GM18909 (cell line): ENCODE data around the gene ACVRL1.
"Not testable (repeated sequence)": the region's sequence is repeated elsewhere in the genome, so short reads cannot be mapped to it uniquely, and the experiment has no call there.

ENCODE experiments used
- ATAC-seq: cut with Tn5 transposase; IDR thresholded peaks from one replicate; pipeline ENCODE4 v1.9.1; 2021; ENCODE audit warnings: mild to moderate bottlenecking; ENCODE audit not compliant: unreplicated experiment, poor library complexity

The ACVRL1 gene

GRCh38 chr12:51873251-51873994 lies 33.9 kb upstream of the ACVRL1 start:
- no peak for ATAC-seq

- ATAC-seq: no peak
Observed at GRCh38 chr12:51874000-51874399, 33.3 kb upstream of the ACVRL1 start.

GRCh38 chr12:51874486-51874885 lies 32.8 kb upstream of the ACVRL1 start:
- ATAC-seq: no peak

- ATAC-seq: no peak
Observed at GRCh38 chr12:51879102-51879501, 28.2 kb upstream of the ACVRL1 start.

GRCh38 chr12:51883295-51883694 lies 24.0 kb upstream of the ACVRL1 start:
- no peak for ATAC-seq

DNA sequence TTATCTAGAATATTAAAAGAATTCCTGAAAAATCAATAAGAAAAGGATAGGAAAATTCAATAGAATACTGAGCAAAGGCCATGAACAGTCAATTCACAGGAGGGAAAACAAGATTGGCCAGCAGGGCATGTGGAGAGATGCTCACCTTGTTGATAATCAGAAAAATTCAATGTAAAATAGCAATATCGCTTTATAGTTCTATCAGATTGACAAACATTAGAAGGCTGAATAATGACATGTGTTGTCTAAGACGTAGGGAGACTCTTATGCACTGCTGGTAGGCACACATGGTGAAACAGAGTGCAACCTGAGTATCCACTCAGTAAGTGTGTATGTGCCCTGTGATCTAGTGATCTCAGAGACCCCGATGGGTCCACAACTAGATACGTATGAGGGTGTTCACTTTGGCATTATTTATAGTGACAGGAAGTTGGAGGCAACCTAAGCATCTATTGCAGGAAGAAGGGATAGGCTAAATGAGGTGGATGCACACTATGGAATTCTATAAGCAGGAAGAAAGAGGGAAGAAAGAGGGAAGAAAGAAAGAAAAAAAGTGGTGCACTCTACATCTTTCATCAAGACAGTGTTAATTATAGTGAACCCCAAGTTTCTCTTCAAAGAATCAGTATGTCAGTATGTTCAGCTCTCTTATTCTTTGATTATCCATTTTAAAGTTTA lies 23.2 kb upstream of the ACVRL1 start:
- no peak for ATAC-seq

GRCh38 chr12:51884676-51885229 lies 22.6 kb upstream of the ACVRL1 start:
- no peak for ATAC-seq

DNA sequence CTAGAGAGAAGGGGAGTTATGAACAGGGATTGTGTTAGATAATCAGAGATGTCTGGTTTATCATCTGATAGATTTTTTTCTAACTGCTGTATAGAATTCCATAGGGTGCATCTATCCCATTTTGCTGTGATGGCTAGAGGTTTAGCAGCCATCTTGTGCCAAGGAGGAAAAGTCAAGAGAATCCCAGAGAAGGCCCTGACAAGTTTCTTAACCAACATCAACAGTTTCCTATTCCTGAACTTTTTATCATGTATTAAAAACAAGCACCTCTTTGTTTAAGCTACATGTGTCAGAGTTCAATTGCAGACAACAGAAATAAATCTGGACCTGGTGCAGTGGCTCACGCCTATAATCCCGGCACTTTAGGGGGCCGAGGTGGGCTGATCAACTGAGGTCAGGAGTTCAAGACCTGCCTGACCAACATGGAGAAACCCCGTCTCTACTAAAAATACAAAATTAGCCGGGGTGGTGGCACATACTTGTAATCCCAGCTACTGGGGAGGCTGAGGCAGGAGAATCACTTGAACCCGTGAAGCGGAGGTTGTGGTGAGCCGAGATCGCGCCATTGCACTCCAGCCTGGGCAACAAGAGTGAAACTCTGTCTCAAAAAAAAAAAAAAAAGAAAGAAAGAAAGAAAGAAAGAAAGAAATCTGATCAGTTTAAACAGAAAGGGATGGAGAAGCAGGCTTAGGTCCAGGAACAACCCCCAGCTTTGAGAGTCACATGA lies 21.8 kb upstream of the ACVRL1 start:
- not testable (repeated sequence) for ATAC-seq

DNA sequence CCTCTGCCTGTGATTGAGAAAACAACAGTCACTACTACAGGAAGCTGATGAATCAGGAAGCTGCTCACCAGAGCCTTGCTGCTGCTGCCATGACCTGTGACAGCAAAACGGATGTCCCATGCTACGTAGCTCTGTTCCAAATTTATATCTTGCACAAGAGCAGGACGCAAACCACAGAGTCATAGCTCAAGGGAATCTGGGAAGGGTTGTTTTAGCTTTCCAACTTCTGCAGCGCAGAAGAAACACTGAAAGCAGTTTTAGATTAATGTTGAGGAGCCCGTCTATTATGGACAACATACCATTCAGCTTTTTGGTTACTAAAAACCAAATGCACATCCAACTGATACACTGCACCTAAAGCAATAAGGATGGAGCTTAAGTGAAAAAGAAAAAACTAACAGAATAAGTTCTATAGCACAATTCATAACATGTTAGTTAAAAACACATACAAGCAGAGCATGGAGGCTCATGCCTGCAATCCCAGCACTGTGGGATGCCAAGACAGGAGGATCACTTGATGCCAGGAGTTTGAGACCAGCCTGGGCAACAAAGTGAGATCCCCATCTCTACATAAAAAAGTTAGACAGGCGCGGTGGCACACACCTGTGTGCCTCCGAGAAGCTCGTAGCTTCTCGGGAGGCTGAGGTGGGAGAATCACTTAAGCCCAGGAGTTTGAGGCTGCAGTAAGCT lies 21.1 kb upstream of the ACVRL1 start:
- ATAC-seq: no peak

DNA sequence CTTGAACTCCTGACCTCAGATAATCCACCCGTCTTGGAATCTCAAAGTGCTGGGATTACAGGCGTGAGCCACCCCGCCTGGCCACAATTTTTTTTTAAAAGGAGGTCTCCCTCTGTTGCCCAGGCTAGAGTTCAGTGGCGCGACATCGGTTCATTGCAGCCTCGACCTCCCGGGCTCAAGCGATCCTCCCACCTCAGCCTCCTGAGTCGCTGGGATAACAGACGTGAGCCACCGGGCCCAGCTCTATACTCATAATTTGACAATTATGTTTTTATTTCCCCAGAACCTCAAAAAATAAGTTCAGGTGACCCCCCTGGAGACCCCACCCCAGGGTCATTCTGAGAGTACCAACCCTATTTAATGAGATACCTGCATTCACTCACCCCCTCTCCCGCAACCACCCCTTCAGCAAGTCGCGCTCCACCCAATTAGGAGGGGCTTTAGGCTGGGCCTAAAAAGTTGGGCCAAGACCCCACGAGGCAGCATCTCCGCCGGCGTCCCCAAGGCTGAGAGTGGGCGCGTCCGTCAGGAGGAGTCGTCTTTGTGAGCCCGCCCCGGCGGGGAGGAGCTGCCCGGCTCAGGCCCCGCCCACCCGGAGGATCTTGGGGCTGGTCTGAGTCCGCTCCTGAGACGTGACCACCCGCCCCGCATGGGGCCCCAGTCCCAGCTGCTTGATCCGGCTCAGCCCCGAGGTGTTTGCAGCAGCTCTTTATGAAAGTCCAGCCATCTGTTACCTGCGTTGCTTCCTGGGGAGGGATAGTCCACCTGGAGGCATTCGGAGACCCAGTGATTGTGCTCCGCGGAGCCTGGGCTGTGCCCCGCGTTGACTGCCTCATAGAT lies 19.6 kb upstream of the ACVRL1 start, which contains the start of gene ANKRD33:
Gene ANKRD33, plus strand, starts transcription at position 628 of the 840 bp plus-strand sequence. Its CDS starts 84 bp downstream, at position 712.
- ATAC-seq: no peak

DNA sequence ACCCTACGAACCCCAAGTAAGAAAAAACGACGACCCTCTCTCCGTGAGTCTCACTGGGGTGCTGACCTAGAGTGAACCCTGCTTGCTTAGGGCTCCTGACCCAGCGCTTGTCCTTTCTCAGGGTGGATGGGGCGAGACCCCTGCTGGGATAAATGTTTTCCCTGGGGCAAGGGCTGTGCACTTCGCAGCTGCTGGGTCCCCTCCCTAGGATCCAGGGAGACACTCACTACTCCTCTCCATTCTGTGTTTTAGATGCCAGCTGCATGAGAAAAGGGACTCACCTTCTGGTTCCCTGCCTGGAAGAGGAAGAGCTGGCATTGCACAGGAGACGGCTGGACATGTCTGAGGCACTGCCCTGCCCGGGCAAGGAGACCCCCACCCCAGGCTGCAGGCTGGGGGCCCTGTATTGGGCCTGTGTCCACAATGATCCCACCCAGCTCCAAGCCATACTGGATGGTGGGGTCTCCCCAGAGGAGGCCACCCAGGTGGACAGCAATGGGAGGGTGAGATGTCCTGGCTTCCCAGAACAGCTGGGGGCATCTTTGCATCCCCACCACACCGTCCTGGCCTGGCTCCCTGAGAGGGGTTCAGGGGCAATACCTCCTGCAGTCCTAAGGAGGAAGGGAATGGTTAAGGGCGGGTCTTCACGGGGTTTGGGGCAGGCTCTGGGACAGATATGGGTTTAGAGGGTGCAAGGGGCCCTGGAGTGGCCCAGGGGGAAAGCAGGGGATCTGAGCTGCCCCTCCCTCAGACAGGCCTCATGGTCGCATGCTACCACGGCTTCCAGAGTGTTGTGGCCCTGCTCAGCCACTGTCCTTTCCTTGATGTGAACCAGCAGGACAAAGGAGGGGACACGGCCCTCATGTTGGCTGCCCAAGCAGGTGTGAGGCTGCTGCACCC lies 18.7 kb upstream of the ACVRL1 start:
- ATAC-seq: no peak

DNA sequence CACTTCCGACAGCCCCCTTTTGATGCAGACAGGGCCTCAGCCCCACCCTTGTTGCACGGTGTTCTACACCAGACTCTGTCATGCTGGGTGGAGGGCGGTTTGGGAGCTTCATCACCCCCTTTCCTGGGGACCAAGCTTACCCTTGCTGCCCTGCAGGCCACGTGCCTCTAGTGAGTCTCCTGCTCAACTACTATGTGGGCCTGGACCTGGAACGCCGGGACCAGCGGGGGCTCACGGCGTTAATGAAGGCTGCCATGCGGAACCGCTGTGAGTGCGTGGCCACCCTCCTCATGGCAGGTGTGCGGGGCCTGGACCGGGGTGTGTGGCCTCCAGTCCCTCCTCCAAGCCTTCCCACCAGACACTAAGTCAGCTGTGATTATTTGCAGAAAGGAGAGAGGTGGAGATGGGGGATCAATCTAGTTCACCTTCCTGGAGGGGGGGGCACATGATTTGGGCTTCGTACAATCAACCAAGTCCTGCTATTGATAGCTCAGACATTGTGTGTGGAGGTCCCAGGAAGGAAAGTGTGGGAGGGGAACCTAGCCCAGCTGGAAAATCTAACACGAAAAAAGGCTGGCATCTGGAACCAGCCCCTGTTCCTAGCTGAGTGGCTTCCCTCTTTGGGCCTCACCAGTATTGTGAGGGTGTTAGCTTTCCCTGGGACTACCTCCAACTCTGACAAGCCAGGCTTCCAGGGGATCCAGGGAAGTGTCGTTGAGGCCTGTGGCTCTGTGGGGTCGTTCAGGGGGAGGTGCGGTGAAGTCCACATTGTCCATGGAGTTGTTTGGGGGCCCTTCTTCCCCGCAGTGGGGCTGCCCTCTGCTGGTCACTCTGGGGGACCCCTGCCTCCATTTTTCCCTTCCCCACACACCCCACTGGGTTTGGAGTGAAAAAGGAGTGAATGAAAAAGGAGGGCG lies 17.8 kb upstream of the ACVRL1 start:
- ATAC-seq: no peak

GRCh38 chr12:51890133-51890464 lies 17.2 kb upstream of the ACVRL1 start:
- no peak for ATAC-seq

- ATAC-seq: no peak
Observed at GRCh38 chr12:51890511-51891171, 16.7 kb upstream of the ACVRL1 start.

GRCh38 chr12:51891843-51892242 lies 15.5 kb upstream of the ACVRL1 start:
- ATAC-seq: no peak

GRCh38 chr12:51893786-51894185 lies 13.5 kb upstream of the ACVRL1 start:
- ATAC-seq: no peak
